Measurements from ENCODE around the gene ABHD17C. TPM values are rescaled to one million over a fixed set of nuclear protein-coding genes. Genes with fewer than 3 reads are reported as not detected.

The ABHD17C gene
- total RNA-seq, 2 experiments from 2014 or later: 0.47 to 0.70 TPM

GRCh38 chr15:80755885-80756284 is 60.8 kb downstream of the ABHD17C start:
- Histone ChIP-seq H3K36me3 (ENCODE audit: insufficient read depth, low read length) (no peaks in the 10 kb centered on the region), H2AFZ (ENCODE audit: low read length) (no peak overlapping the region), H3K79me2 (ENCODE audit: insufficient read depth, low read depth, low read length) (no peaks in the 10 kb centered on the region), H3K4me2 (ENCODE audit: low read length) (no peak overlapping the region), H3K9me2 (ENCODE audit: insufficient read depth, low read length) (no peaks in the 10 kb centered on the region), H3K9me3 (ENCODE audit: low read length) (no peaks in the 10 kb centered on the region), H4K20me1 (ENCODE audit: insufficient read depth, low read length) (no peaks in the 10 kb centered on the region), H3K27ac (ENCODE audit: low read depth, low read length, poor library complexity, severe bottlenecking) (no peak overlapping the region), H3K4me1 (ENCODE audit: insufficient read depth, low read length, poor library complexity, severe bottlenecking) (no peaks in the 10 kb centered on the region), H3K4me3 (ENCODE audit: low read depth, low read length, poor library complexity, severe bottlenecking) (no peak overlapping the region)
- intact Hi-C loops (cut with micrococcal nuclease; ENCODE audit: unreplicated experiment): no loop called here
- POLR2A ChIA-PET: no interaction called here
- DNase-seq (ENCODE audit: low spot score): no peak
- TF ChIP-seq CTCF (conservative IDR thresholded peaks at IDR 0.05; ENCODE audit: low read length) (no peak), EZH2phosphoT487 (IDR thresholded peaks at IDR 0.05; ENCODE audit: borderline replicate concordance, low read depth, low read length) (no peak)
- no TSS peak for BruUV-seq (replicated peaks)
- CTCF ChIA-PET (ENCODE audit: unreplicated experiment): no interaction called here

GRCh38 chr15:80758130-80758745 is 63.1 kb downstream of the ABHD17C start:
- Histone ChIP-seq H4K20me1 (ENCODE audit: insufficient read depth, low read length) (no peaks in the 10 kb centered on the region), H3K79me2 (ENCODE audit: insufficient read depth, low read depth, low read length) (no peaks in the 10 kb centered on the region), H3K4me3 (ENCODE audit: low read depth, low read length, poor library complexity, severe bottlenecking) (no peak overlapping the region), H2AFZ (ENCODE audit: low read length) (no peak overlapping the region), H3K4me1 (ENCODE audit: insufficient read depth, low read length, poor library complexity, severe bottlenecking) (no peaks in the 10 kb centered on the region), H3K9me2 (ENCODE audit: insufficient read depth, low read length) (no peaks in the 10 kb centered on the region), H3K4me2 (ENCODE audit: low read length) (no peak overlapping the region), H3K36me3 (ENCODE audit: insufficient read depth, low read length) (no peaks in the 10 kb centered on the region), H3K27ac (ENCODE audit: low read depth, low read length, poor library complexity, severe bottlenecking) (no peak overlapping the region), H3K9me3 (ENCODE audit: low read length) (no peaks in the 10 kb centered on the region)
- ChIA-PET POLR2A (interaction anchor here (0.6 kb wide), 1 partner anchor 20 kb away, joined by 3 read pairs; no protein-coding TSS in a partner anchor), CTCF (ENCODE audit: unreplicated experiment) (no interaction called here)
- BruUV-seq (replicated peaks): no TSS peak
- DNase-seq (ENCODE audit: low spot score): no peak
- TF ChIP-seq CTCF (conservative IDR thresholded peaks at IDR 0.05; ENCODE audit: low read length) (no peak), EZH2phosphoT487 (IDR thresholded peaks at IDR 0.05; ENCODE audit: borderline replicate concordance, low read depth, low read length) (no peak)
- intact Hi-C loops (cut with micrococcal nuclease; ENCODE audit: unreplicated experiment): no loop called here

- intact Hi-C loops (cut with micrococcal nuclease; ENCODE audit: unreplicated experiment): no loop called here
- H3K79me2 ChIP-seq (ENCODE audit: insufficient read depth, low read depth, low read length): no peaks in the 10 kb centered on the region
- H4K20me1 ChIP-seq (ENCODE audit: insufficient read depth, low read length): no peaks in the 10 kb centered on the region
- DNase-seq (ENCODE audit: low spot score): no peak
- no peak overlapping the region for H3K27ac ChIP-seq (ENCODE audit: low read depth, low read length, poor library complexity, severe bottlenecking)
- H3K4me3 ChIP-seq (ENCODE audit: low read depth, low read length, poor library complexity, severe bottlenecking): no peak overlapping the region
- H3K9me3 ChIP-seq (ENCODE audit: low read length): no peaks in the 10 kb centered on the region
- H3K4me1 ChIP-seq (ENCODE audit: insufficient read depth, low read length, poor library complexity, severe bottlenecking): no peaks in the 10 kb centered on the region
- TF ChIP-seq CTCF (conservative IDR thresholded peaks at IDR 0.05; ENCODE audit: low read length): no peak
- TF ChIP-seq EZH2phosphoT487 (IDR thresholded peaks at IDR 0.05; ENCODE audit: borderline replicate concordance, low read depth, low read length): no peak
- ChIA-PET POLR2A (interaction anchor here (0.7 kb wide), 1 partner anchor 314 kb away, joined by 5 read pairs; no protein-coding TSS in a partner anchor), CTCF (ENCODE audit: unreplicated experiment) (no interaction called here)
- H2AFZ ChIP-seq (ENCODE audit: low read length): no peak overlapping the region
- BruUV-seq (replicated peaks): no TSS peak
- no peaks in the 10 kb centered on the region for H3K9me2 ChIP-seq (ENCODE audit: insufficient read depth, low read length)
- no peaks in the 10 kb centered on the region for H3K36me3 ChIP-seq (ENCODE audit: insufficient read depth, low read length)
- no peak overlapping the region for H3K4me2 ChIP-seq (ENCODE audit: low read length)
These were observed 65.8 kb downstream of the ABHD17C start for GRCh38 chr15:80760960-80761359.
